Hepatocyte (in vitro differentiated cells): ENCODE data around the gene VTN. TPM values are rescaled to one million over a fixed set of nuclear protein-coding genes. Genes with fewer than 3 reads are reported as not detected.

Source experiments
- DNase-seq: peaks from one replicate; pipeline ENCODE4 v3.0.0-alpha.2; 2016; ENCODE audit warnings: low spot score
- H2AFZ ChIP-seq: fragments of 200-600 bp; sonication (generic); 2 replicates; pipeline ENCODE4 v1.6.0; 2016; ENCODE audit warnings: antibody characterized with exemption, mild to moderate bottlenecking
- H3K27ac ChIP-seq: fragments of 200-600 bp; sonication (generic); 2 replicates; pipeline ENCODE4 v1.5.1; 2016; ENCODE audit warnings: mild to moderate bottlenecking
- H3K27me3 ChIP-seq: fragments of 200-600 bp; sonication (generic); 2 replicates; pipeline ENCODE4 v1.6.1; 2016
- H3K36me3 ChIP-seq: fragments of 200-600 bp; sonication (generic); replicated peaks from 2 replicates; pipeline ENCODE4 v1.5.1; 2016; ENCODE audit warnings: low read depth; ENCODE audit not compliant: insufficient read depth
- H3K4me1 ChIP-seq: fragments of 200-600 bp; sonication (generic); 2 replicates; pipeline ENCODE4 v1.5.1; 2016; ENCODE audit warnings: mild to moderate bottlenecking, moderate library complexity; ENCODE audit not compliant: insufficient read depth
- H3K4me2 ChIP-seq: fragments of 200-600 bp; sonication (generic); 2 replicates; pipeline ENCODE4 v1.6.0; 2016
- H3K4me3 ChIP-seq: fragments of 200-600 bp; sonication (generic); 2 replicates; pipeline ENCODE4 v1.5.1; 2016; ENCODE audit warnings: mild to moderate bottlenecking
- H3K79me2 ChIP-seq: fragments of 200-600 bp; sonication (generic); 2 replicates; pipeline ENCODE4 v1.6.0; 2017; ENCODE audit warnings: mild to moderate bottlenecking
- H3K9me2 ChIP-seq: fragments of 200-600 bp; sonication (generic); replicated peaks from 2 replicates; pipeline ENCODE4 v1.6.0; 2017; ENCODE audit warnings: mild to moderate bottlenecking; ENCODE audit not compliant: insufficient read depth
- H3K9me3 ChIP-seq: fragments of 200-600 bp; sonication (generic); 2 replicates; pipeline ENCODE4 v1.5.1; 2016; ENCODE audit warnings: low read depth, mild to moderate bottlenecking
- H4K20me1 ChIP-seq: fragments of 200-600 bp; sonication (generic); 2 replicates; pipeline ENCODE4 v1.6.0; 2016; ENCODE audit warnings: mild to moderate bottlenecking; ENCODE audit not compliant: insufficient read depth, poor library complexity, severe bottlenecking
- CTCF ChIP-seq: fragments of 200-600 bp; sonication (generic); IDR thresholded peaks from 2 replicates; pipeline ENCODE4 v1.5.1; 2016; ENCODE audit warnings: antibody characterized with exemption, mild to moderate bottlenecking; ENCODE audit not compliant: poor library complexity
- EZH2 ChIP-seq: fragments of 200-600 bp; sonication (generic); IDR thresholded peaks from 2 replicates; pipeline ENCODE4 v1.6.1; 2016; ENCODE audit warnings: antibody characterized with exemption, mild to moderate bottlenecking, borderline replicate concordance
- EZH2phosphoT487 ChIP-seq: fragments of 200-600 bp; sonication (generic); IDR thresholded peaks from one replicate; pipeline ENCODE4 v1.6.1; 2018; ENCODE audit warnings: antibody characterized with exemption, mild to moderate bottlenecking, low read depth, moderate library complexity; ENCODE audit not compliant: unreplicated experiment, severe bottlenecking
- WGBS: methylation state at CpG from one replicate; pipeline ENCODE4 v1.1.6; 2016; ENCODE audit warnings: low lambda C conversion rate; ENCODE audit errors: missing lambda C conversion rate; 5-methylcytosine and 5-hydroxymethylcytosine counted together
- polyA plus RNA-seq: library from polyadenylated mRNA; unstranded; fragments of >200 nt; fragmentation: Nextera tagmentation; extraction: Ambion mirVana; gene quantifications from 2 replicates; pipeline ENCODE4 v1.2.1, GENCODE V29; 2016
- total RNA-seq: library from RNA; depleted of rRNA; stranded (reverse); fragments of >200 nt; gene quantifications from 2 replicates; pipeline ENCODE4 v1.2.3, GENCODE V29; 2014

VTN gene
- total and polyA plus RNA-seq, 2 experiments from 2014 or later: 763 to 1,128 TPM

DNA sequence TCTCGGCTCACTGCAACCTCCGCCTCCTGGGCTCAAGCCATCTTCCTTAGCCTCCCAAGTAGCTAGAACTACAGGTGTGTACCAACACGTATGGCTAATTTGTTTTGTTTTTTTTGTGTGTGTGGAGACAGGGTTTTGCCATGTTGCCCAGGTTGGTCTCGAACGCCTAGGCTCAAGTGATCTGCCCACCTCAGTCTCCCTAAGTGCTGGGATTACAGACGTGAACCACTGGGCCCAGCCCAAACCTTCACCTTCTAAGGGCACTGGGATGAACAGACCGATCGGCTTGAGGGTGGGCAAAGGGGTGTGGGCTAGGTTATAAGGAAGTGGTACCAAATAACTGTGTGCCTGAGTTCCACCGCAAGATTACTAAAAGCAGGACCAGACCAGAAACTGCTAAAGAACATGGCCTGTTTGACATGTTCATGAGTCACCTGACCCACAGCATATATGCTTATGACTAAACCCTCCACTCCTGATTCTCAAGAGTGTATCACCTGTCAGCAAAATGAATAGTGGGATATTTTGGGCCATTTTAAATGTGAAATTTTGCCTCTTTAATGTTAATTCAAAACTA, 43.0 kb downstream of the VTN start:
- Histone ChIP-seq H4K20me1 (no peaks in the 10 kb centered on the region), H3K9me2 (no peaks in the 10 kb centered on the region), H3K4me3 (no peak overlapping the region), H3K27ac (no peak overlapping the region), H3K36me3 (no peaks in the 10 kb centered on the region), H3K27me3 (no peaks in the 10 kb centered on the region), H2AFZ (no peak overlapping the region), H3K79me2 (peaks cover 41% of the 10 kb centered on the region), H3K4me1 (peaks cover 7% of the 10 kb centered on the region), H3K4me2 (no peak overlapping the region), H3K9me3 (no peaks in the 10 kb centered on the region)
- no peak for DNase-seq
- TF ChIP-seq CTCF (no peak), EZH2 (no peak), EZH2phosphoT487 (no peak)
- 96% methylated on average over 9 of the region's 9 CpGs for WGBS

DNA sequence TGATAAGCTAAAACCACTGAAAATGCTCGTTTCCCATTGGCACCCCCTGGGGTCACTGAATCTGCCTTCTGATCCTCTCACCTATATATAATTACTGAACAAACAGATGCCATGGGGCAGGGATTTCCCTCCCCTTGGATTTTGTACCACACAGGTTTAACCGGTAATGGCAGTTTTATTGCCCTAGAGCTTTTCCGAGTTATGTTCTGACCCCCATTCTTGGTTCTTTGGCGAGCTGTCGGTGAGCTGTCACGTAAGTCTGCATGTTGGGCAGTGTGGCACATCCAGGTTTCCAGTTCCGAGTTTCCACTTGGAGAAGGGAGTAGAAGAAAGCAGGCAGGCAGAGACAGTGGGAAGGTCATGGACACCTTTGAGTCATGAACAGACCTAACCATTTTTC, 44.0 kb downstream of the VTN start:
- DNase-seq: peak; percentile 13
- H3K27me3 ChIP-seq: no peaks in the 10 kb centered on the region
- no peak overlapping the region for H2AFZ ChIP-seq
- H3K9me3 ChIP-seq: no peaks in the 10 kb centered on the region
- 75% methylated on average over 7 of the region's 7 CpGs for WGBS
- no peak overlapping the region for H3K27ac ChIP-seq
- no peak for TF ChIP-seq EZH2phosphoT487
- no peak for TF ChIP-seq EZH2
- no peak for TF ChIP-seq CTCF
- peak overlapping the region; percentile 35 for H3K4me2 ChIP-seq
- peaks cover 47% of the 10 kb centered on the region for H3K79me2 ChIP-seq
- H3K4me1 ChIP-seq: peaks cover 7% of the 10 kb centered on the region
- no peaks in the 10 kb centered on the region for H3K36me3 ChIP-seq
- H3K4me3 ChIP-seq: no peak overlapping the region
- H4K20me1 ChIP-seq: no peaks in the 10 kb centered on the region
- H3K9me2 ChIP-seq: no peaks in the 10 kb centered on the region

DNA sequence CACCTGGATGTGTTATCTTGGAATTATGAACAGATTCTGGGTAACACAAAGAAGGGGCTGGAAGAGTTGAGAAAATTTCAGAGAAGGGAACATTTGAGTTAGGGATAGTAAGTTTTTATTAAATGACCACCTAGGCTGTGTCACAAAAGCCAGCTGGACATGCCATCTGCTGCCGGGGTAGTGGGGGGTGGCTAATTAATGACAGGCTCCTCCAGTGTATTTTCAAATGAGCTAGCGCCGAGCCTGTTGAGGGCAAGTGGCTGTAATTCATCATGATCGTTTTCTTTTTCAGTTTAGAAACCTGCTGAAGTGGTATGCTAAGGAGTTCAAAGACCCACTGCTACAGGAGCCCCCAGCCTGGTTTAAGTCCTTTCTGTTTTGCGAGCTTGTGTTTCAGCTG, 44.9 kb downstream of the VTN start:
- TF ChIP-seq EZH2phosphoT487: no peak
- TF ChIP-seq EZH2: no peak
- no peak for TF ChIP-seq CTCF
- Histone ChIP-seq H3K9me2 (no peaks in the 10 kb centered on the region), H3K79me2 (peaks cover 56% of the 10 kb centered on the region), H4K20me1 (no peaks in the 10 kb centered on the region), H3K4me2 (no peak overlapping the region), H3K9me3 (no peaks in the 10 kb centered on the region), H3K27me3 (no peaks in the 10 kb centered on the region), H3K4me1 (peaks cover 14% of the 10 kb centered on the region), H2AFZ (no peak overlapping the region), H3K4me3 (no peak overlapping the region), H3K36me3 (no peaks in the 10 kb centered on the region), H3K27ac (no peak overlapping the region)
- WGBS: 64% methylated on average over 5 of the region's 5 CpGs
- DNase-seq: no peak

DNA sequence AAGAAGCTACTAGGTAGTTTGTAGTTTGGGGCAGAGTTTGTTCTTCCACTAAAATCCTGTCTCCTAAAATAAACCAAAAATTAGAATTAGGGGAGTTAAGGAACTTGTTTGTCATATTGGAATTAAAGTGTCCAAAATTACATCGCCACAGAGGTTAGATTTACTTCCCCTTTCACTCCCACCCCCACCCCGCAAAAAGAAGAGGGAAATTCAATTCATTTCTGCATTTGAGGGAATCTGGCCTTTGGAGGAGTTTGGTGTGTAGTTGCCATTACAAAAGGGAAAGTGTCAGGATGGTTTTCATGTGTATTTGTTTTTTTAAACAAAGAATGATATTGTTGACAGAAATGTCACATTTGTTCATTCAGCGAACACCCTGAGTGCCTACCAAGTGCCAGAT, 45.3 kb downstream of the VTN start:
- peak overlapping the region; percentile 39 for H3K4me2 ChIP-seq
- WGBS: 97% methylated on average over 3 of the region's 3 CpGs
- H4K20me1 ChIP-seq: no peaks in the 10 kb centered on the region
- H3K9me3 ChIP-seq: no peaks in the 10 kb centered on the region
- peaks cover 19% of the 10 kb centered on the region for H3K4me1 ChIP-seq
- TF ChIP-seq CTCF: no peak
- DNase-seq: no peak
- H3K27ac ChIP-seq: peak overlapping the region; percentile 0
- no peak overlapping the region for H2AFZ ChIP-seq
- no peaks in the 10 kb centered on the region for H3K27me3 ChIP-seq
- H3K36me3 ChIP-seq: no peaks in the 10 kb centered on the region
- no peak overlapping the region for H3K4me3 ChIP-seq
- H3K79me2 ChIP-seq: peaks cover 60% of the 10 kb centered on the region
- H3K9me2 ChIP-seq: no peaks in the 10 kb centered on the region
